Stimulated activated CD8-positive, alpha-beta memory T cell treated with anti-CD3 and anti-CD28 coated beads, Interleukin-7, amount 100 ng/mL, for 4 hours (primary cell): Measurements from ENCODE around the gene LIPM.

Experiments used
- DNase-seq, 2 donors: peaks; one replicate each; pipeline ENCODE4 v3.0.0-alpha.2; 2020; ENCODE audit warnings: low read depth in 2 of 2

The LIPM gene

GRCh38 chr10:88802523-88803285 lies at the start of gene LIPM:
Gene LIPM (plus strand): TSS chr10:88802730. CDS start chr10:88802897, 167 bp downstream.
- no peak for DNase-seq

GRCh38 chr10:88754287-88754686 lies 48.2 kb upstream of the LIPM start:
- no peak for DNase-seq

DNA sequence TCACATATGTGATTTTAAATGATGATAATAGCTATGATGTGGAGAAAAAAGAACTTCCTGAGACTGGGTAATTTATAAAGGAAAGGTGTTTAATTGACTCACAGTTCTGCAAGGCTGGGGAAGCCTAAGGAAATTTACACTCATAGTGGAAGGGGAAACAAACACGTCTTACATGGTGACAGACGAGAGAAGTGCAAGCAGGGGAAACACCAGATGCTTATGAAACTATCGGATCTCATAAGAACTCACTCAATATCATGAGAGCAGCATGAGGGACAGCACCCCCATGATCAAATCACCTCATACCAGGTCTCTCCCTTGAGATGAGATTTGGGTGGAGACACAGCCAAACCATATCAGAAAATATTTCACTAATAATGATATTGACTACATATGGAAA lies 46.8 kb upstream of the LIPM start:
- DNase-seq: no peak

- DNase-seq: no peak
Measured at GRCh38 chr10:88756660-88757059, 45.9 kb upstream of the LIPM start.

- no peak for DNase-seq
Measured at GRCh38 chr10:88759366-88760101, 43.0 kb upstream of the LIPM start, which contains the start of gene LIPN. Gene LIPN (plus strand): TSS chr10:88760020. CDS start chr10:88761406, 1,386 bp downstream.

- no peak for DNase-seq
Measured at GRCh38 chr10:88762906-88763305, 39.6 kb upstream of the LIPM start.

DNA sequence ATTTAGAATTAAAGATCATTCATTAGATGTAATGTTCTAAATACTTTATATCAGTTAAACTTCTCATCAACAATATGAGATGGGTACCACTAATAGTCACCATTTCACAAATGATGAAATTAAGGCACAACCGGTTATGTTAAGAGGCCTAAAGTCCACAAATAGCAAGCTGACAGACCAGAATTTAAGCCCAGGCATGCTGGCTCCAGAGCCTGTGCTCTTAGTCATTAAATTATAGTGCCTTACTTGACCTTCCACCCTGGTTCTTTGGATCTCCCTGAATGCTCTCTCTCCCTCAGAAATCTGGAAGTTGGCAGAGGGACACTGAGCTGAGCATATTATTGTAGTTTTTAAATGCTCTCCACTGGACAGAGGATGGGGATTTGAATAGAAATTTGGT lies 39.1 kb upstream of the LIPM start:
- DNase-seq: no peak

DNA sequence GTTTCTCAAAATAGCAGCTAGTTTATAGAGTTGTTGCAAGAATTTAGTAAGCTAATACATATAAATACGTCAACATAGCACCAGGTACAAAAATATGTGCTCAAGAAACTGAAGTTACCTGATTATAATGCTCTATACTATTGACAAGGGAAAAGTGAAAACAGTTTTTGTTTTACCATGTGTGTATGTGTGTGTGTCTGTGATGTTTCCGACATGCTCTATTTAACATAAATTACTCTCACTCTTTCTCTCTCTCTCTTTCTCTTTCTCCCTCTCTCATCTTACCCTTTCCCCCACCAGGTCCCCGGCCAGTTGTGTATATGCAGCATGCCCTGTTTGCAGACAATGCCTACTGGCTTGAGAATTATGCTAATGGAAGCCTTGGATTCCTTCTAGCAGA lies 38.4 kb upstream of the LIPM start:
- DNase-seq: no peak

GRCh38 chr10:88765816-88766215 lies 36.7 kb upstream of the LIPM start:
- no peak for DNase-seq

GRCh38 chr10:88769384-88769783 lies 33.1 kb upstream of the LIPM start:
- no peak for DNase-seq

DNA sequence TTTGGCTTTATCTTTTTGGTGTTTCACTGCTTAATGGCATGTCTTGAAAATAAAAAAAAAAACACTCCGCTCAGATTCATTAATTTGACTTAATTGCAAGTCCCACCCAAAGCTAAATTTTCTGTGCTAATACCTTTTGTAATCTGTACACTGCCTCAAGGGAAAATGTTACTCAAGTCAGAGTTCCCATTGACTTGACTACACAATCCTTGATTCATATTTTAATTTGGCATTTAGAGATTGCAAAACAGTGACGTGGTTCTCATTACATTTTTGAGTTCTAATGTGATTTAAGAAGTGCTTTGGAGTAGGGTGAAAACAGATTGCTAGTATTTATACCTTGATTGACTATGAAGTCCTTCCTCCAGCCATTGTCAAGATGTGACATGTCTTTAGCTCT lies 21.3 kb upstream of the LIPM start:
- no peak for DNase-seq

- no peak for DNase-seq
Measured at GRCh38 chr10:88782222-88782621, 20.3 kb upstream of the LIPM start.

GRCh38 chr10:88783724-88784123 lies 18.8 kb upstream of the LIPM start:
- DNase-seq: no peak

DNA sequence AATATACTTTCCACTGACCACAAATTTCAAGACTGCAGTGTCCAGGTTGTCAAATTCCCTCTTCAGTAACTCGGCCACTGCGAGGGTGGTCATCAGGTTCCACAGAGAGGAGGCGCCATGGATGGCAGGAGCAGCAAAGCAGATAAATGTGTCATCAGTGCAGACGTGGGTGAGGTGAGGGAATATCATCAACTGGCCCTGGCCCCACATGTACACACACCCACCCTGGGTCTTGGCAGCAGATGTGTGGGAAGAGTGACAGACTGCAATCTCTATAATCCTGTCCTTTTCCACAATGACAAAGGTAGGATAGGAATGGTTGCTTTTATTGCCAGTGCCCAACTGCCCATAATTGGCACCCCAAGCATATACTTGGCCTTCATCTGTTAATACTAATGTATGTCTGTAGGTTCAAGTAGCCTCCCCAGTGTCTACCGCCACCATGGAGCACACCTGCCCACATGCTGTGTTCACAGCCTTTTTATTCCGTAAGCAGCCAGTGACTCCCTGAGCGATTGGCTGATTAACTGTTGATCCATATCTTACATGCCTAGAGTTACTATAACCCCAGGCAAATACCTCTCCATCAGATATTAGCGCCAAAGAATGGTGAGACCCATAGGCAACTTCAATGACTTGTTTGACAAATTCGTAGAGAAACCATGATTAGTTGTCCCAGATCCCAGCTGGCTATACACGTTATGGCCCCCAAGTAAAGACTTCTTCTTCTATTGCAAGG lies 16.3 kb upstream of the LIPM start:
- DNase-seq: no peak

- no peak for DNase-seq
Measured at GRCh38 chr10:88787463-88787862, 15.1 kb upstream of the LIPM start.

- no peak for DNase-seq
Measured at GRCh38 chr10:88788924-88789323, 13.6 kb upstream of the LIPM start.

DNA sequence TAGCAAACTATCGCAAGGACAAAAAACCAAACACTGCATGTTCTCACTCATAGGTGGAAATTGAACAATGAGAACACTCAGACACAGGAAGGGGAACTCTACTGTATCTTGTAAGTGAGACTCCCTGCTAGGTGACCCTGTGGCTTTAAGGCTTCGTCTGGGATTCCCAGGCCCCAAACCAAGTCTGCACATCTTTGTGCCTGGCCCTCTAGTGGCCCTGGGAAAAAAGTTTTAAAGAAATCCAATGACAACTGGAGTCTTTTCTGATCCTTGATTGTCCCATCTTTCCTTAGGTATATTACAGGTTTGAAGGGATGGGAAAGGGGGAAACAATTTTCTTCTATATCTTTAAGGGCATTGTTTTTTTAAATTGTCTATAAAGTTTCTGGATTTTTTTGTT lies 10.6 kb upstream of the LIPM start:
- DNase-seq: no peak

GRCh38 chr10:88792661-88793060 lies 9.9 kb upstream of the LIPM start:
- DNase-seq: peak in 1 of 2 donors; percentile 5

DNA sequence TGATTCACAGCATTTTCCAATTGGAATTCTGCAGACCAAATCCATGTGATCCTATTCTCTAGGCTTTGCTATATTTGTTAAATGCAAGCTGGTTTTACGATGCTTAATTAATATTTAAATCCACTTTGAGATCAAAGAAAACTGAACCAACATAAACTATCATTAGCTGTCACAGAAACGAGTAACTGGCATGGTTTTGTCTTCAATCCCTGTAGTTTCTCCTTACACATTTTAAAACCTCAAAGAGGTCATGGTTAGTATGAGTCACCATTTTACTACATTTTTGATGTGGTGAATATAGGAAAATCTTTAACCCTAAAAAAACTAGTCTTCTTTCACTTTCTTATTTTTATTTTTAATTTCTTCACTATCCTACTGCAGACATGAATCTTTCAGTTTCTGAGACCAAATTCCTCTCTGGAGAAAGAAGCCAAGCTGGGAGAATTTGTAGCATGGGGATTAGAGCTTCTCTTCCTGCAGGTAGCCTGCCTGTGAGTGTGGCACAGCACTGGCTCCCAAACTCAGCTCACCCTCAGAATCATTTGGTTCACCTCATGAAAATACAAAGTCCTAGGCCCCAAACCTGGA lies 8.7 kb upstream of the LIPM start:
- no peak for DNase-seq

DNA sequence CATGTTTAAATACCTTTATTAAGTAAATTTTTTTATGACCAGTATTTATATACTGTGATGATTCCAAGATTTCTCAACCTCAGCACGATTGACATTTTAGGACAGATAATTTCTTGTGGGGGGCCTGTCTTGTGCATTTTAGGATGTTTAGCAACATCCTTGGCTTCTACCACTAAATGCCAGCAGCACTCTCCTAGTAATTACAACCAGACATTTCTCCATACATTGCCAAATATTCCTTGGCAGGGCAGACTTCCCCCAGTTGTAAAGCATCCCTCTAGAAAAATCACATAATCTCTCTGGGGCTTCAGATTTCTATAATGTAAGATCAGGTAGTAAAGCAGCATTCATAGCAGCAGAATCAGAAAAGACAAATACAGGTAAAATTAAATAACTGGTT lies 7.8 kb upstream of the LIPM start:
- no peak for DNase-seq

DNA sequence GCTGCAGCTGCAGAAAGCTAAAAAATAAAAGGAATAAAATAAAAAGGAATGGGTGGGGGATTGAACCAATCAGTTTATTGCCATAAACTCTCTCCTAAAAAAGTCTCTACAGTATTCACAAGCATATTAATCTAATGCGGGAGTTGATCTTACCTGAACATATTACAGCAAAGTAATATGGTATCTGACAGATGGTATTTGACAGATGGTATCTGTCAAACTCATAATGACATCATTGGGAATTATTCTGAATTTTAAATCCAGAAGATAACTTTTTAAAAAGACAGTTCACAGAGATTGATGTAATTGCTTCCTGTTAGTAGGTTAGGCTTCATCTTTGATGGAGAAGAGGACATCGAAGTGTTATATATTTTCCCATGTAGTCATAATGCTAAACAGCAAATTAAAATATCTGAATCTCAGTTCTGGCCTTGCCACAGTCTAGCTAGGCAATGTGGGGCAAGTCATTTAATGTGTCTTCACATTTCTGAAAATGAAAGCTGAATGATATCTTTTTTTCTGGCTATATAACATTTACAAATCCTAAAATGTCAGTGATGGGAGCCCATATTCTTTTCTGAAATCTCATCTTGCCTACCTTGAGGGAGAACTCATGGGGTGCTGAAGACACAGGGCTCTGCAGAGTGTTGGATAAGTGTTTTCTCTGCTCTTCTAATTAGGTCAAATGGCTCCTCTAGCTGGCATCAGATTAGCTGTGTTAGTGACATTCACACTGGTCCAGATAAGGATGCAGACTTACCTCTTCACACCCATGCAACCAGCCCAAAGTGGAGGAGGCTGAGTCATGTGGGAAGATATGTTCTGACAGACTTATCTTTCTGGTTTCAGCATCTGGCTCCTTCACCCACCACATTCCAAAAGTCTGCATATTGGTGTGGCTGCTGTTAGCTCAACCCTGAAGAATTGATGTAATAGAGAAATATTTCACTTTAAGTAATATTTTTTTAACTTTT lies 2.1 kb upstream of the LIPM start:
- no peak for DNase-seq
